PC-9 (cell line): ENCODE data around the gene TANGO6. TPM values are rescaled to one million over a fixed set of nuclear protein-coding genes. Genes with fewer than 3 reads are reported as not detected.
"Not testable (repeated sequence)": the region's sequence is repeated elsewhere in the genome, so short reads cannot be mapped to it uniquely, and the experiment has no call there.

Experiments used
- BruUV-seq: library from RNA; stranded (reverse); fragments of 400-500 nt; replicated peaks from 2 replicates; lab custom pipeline; 2021; lab: Mats Ljungman, UMichigan
- CTCF ChIA-PET: fragments of 300-600 bp; sonication (Branson Sonifier 250); formaldehyde crosslinking; loops from one replicate; lab custom pipeline; 2022; ENCODE audit warnings: antibody characterized with exemption; lab: Charles Lee
- POLR2A ChIA-PET: fragments of 300-600 bp; sonication (Branson Sonifier 250); formaldehyde crosslinking; loops from one replicate; lab custom pipeline; 2022; ENCODE audit warnings: antibody characterized with exemption; ENCODE audit not compliant: unreplicated experiment; lab: Charles Lee
- DNase-seq, 2 experiments: peaks; one replicate each; pipeline versions ENCODE4 v3.0.0 to v3.0.0-alpha.2; 2015 to 2022; ENCODE audit warnings: mixed read lengths in 1 of 2
- H2AFZ ChIP-seq: fragments of 200-600 bp; sonication (generic); 2 replicates; pipeline ENCODE4 v1.8.1; 2017; ENCODE audit warnings: antibody characterized with exemption
- H3F3A ChIP-seq: fragments of 200-600 bp; sonication (generic); 2 replicates; pipeline ENCODE4 v1.8.1; 2017; ENCODE audit warnings: antibody characterized with exemption, mild to moderate bottlenecking, low read depth; ENCODE audit not compliant: insufficient read depth
- H3K27ac ChIP-seq: fragments of 200-600 bp; sonication (generic); 2 replicates; pipeline ENCODE4 v1.6.1; 2016; ENCODE audit warnings: mixed run types
- H3K27me3 ChIP-seq: fragments of 200-600 bp; sonication (generic); 2 replicates; pipeline ENCODE4 v1.6.1; 2016; ENCODE audit warnings: low read depth, mixed run types; ENCODE audit not compliant: insufficient read depth
- H3K36me3 ChIP-seq: fragments of 200-600 bp; sonication (generic); 2 replicates; pipeline ENCODE4 v1.6.1; 2016; ENCODE audit warnings: low read depth, mixed run types
- H3K4me1 ChIP-seq: fragments of 200-600 bp; sonication (generic); replicated peaks from 2 replicates; pipeline ENCODE4 v1.6.1; 2016; ENCODE audit warnings: mixed run types; ENCODE audit not compliant: insufficient read depth
- H3K4me2 ChIP-seq: fragments of 200-600 bp; sonication (generic); 2 replicates; pipeline ENCODE4 v1.6.1; 2017; ENCODE audit warnings: mixed run types
- H3K4me3 ChIP-seq: fragments of 200-600 bp; sonication (generic); 2 replicates; pipeline ENCODE4 v1.6.1; 2016; ENCODE audit warnings: mixed run types
- H3K79me2 ChIP-seq: fragments of 200-600 bp; sonication (generic); 2 replicates; pipeline ENCODE4 v1.6.1; 2017; ENCODE audit warnings: low read depth, mixed run types
- H3K9me2 ChIP-seq: fragments of 200-600 bp; sonication (generic); 2 replicates; pipeline ENCODE4 v1.8.1; 2017; ENCODE audit warnings: mild to moderate bottlenecking; ENCODE audit not compliant: insufficient read depth
- H3K9me3 ChIP-seq: fragments of 200-600 bp; sonication (generic); 2 replicates; pipeline ENCODE4 v1.8.1; 2016; ENCODE audit warnings: low read depth; ENCODE audit not compliant: insufficient read depth
- H4K20me1 ChIP-seq: fragments of 200-600 bp; sonication (generic); 2 replicates; pipeline ENCODE4 v1.8.1; 2017; ENCODE audit not compliant: insufficient read depth
- EZH2 ChIP-seq: fragments of 200-600 bp; sonication (generic); IDR thresholded peaks from 2 replicates; pipeline ENCODE4 v1.8.0; 2017; ENCODE audit warnings: antibody characterized with exemption, low read depth
- intact Hi-C: fragments of 100-400 bp; cut with micrococcal nuclease; formaldehyde crosslinking; loops from one replicate; pipeline ENCODE4 v1.10.0; 2022; ENCODE audit not compliant: unreplicated experiment
- total RNA-seq: library from RNA; stranded (reverse); gene quantifications from 2 replicates; pipeline ENCODE4 v1.2.3, GENCODE V29; 2021
- TF ChIP-seq, protein P1 (sequence below): fragments of 200-600 bp; sonication (generic); conservative IDR thresholded peaks from 2 replicates; pipeline ENCODE4 v1.6.1; 2017; ENCODE audit warnings: mixed run types, antibody characterized with exemption, mild to moderate bottlenecking, moderate library complexity

Gene TANGO6
- total RNA-seq, 1 experiment from 2014 or later, result 5.8 TPM

DNA sequence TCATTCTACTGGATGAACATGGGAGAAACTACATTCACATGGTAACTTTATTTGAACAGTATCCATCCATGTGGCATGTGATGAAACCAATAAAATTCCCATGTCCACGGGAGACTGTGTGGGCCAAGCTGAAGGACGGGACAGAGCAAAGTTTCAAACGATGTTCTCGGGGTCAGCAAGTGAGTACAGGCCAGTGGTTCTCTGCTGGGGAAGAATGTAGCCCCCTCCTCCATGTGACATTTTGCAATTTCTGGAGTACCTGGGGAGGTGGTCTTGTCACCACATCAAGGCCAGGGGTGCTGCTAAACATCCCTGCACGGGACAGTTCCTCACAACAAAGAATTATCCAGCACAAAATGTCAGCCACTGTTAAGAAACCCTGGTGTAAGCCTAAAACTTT, 7.4 kb upstream of the TANGO6 start:
- peaks cover 16% of the 10 kb centered on the region; the same call in 1 of the 2 replicates for H3F3A ChIP-seq
- no peaks in the 10 kb centered on the region for H4K20me1 ChIP-seq
- H3K9me3 ChIP-seq, result no peaks in the 10 kb centered on the region
- H3K36me3 ChIP-seq, result peaks cover 18% of the 10 kb centered on the region
- no peaks in the 10 kb centered on the region for H3K4me1 ChIP-seq
- H3K9me2 ChIP-seq, result no peaks in the 10 kb centered on the region
- DNase-seq, result no peak
- TF ChIP-seq EZH2, result no peak
- TF ChIP-seq, protein P1, sequence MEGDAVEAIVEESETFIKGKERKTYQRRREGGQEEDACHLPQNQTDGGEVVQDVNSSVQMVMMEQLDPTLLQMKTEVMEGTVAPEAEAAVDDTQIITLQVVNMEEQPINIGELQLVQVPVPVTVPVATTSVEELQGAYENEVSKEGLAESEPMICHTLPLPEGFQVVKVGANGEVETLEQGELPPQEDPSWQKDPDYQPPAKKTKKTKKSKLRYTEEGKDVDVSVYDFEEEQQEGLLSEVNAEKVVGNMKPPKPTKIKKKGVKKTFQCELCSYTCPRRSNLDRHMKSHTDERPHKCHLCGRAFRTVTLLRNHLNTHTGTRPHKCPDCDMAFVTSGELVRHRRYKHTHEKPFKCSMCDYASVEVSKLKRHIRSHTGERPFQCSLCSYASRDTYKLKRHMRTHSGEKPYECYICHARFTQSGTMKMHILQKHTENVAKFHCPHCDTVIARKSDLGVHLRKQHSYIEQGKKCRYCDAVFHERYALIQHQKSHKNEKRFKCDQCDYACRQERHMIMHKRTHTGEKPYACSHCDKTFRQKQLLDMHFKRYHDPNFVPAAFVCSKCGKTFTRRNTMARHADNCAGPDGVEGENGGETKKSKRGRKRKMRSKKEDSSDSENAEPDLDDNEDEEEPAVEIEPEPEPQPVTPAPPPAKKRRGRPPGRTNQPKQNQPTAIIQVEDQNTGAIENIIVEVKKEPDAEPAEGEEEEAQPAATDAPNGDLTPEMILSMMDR, result no peak
- no peak overlapping the region for H2AFZ ChIP-seq
- intact Hi-C loops, result no loop called here
- no peaks in the 10 kb centered on the region for H3K79me2 ChIP-seq
- no peak overlapping the region for H3K4me2 ChIP-seq
- no peaks in the 10 kb centered on the region for H3K27me3 ChIP-seq
- no peak overlapping the region for H3K4me3 ChIP-seq
- no TSS peak for BruUV-seq
- ChIA-PET POLR2A (no interaction called here), CTCF (no interaction called here)
- no peak overlapping the region for H3K27ac ChIP-seq

DNA sequence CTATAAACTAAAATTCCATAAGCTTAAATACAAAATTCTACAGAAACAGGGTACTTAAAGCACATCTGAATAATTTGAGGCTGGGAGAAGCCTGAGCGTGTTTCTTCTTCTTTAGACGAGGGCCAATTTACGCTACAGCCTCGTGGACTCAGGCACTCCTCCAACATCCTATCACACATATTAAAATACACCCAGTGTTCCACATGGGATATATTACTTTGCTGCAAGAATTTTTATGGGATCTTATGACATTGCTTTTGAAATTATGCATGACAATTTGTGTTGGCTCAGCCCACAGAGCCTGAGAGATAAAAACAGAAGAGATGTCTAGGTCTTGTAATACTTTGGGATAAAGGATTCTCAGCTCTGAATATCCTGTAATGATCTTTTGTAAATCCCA, 3.5 kb upstream of the TANGO6 start:
- Histone ChIP-seq H3K36me3 (peaks cover 7% of the 10 kb centered on the region; the same call in 1 of the 2 replicates), H3K9me3 (no peaks in the 10 kb centered on the region), H3K9me2 (no peaks in the 10 kb centered on the region), H3K27ac (no peak overlapping the region), H3K79me2 (no peaks in the 10 kb centered on the region), H3K4me3 (no peak overlapping the region), H3K27me3 (no peaks in the 10 kb centered on the region), H3K4me1 (no peaks in the 10 kb centered on the region; the same call in 1 of the 2 replicates), H3K4me2 (no peak overlapping the region), H2AFZ (no peak overlapping the region), H3F3A (peaks cover 16% of the 10 kb centered on the region; the same call in 1 of the 2 replicates), H4K20me1 (no peaks in the 10 kb centered on the region)
- ChIA-PET POLR2A (no interaction called here), CTCF (no interaction called here)
- BruUV-seq, result no TSS peak
- intact Hi-C loops, result no loop called here
- DNase-seq, result no peak
- TF ChIP-seq, protein P1, result no peak
- no peak for TF ChIP-seq EZH2

- POLR2A ChIA-PET, BruUV-seq, DNase-seq, H4K20me1 ChIP-seq, H3K9me2 ChIP-seq, H3K9me3 ChIP-seq, H3K27me3 ChIP-seq, H3K27ac ChIP-seq, H3K36me3 ChIP-seq, H3K79me2 ChIP-seq, H3K4me1 ChIP-seq: not testable (repeated sequence)
- H3K4me3 ChIP-seq, result peak overlapping the region; percentile 80
- peak overlapping the region; percentile 88 for H3K4me2 ChIP-seq
- peaks cover 15% of the 10 kb centered on the region for H3F3A ChIP-seq
- intact Hi-C loops, result loop anchor here (1.0 to 2.0 kb wide), 3 partner anchors 136 to 314 kb away; no protein-coding TSS in a partner anchor
- H2AFZ ChIP-seq, result peak overlapping the region; percentile 96
- CTCF ChIA-PET, result interaction anchor here (0.6 to 1.2 kb wide), 2 partner anchors 16 to 32 kb away, joined by 3 to 4 read pairs; no protein-coding TSS in a partner anchor
Observed at GRCh38 chr16:68842964-68843481, 308 bp upstream of the TANGO6 start.

GRCh38 chr16:68844211-68844564, 857 bp downstream of the TANGO6 start:
- no peaks in the 10 kb centered on the region for H3K27me3 ChIP-seq
- H3K4me2 ChIP-seq, result peak overlapping the region; percentile 88
- H3K27ac ChIP-seq, result no peak overlapping the region
- peak overlapping the region; percentile 80 for H3K4me3 ChIP-seq
- H2AFZ ChIP-seq, result peak overlapping the region; percentile 96
- no peaks in the 10 kb centered on the region for H3K79me2 ChIP-seq
- H4K20me1 ChIP-seq, result no peaks in the 10 kb centered on the region
- H3F3A ChIP-seq, result peaks cover 15% of the 10 kb centered on the region
- no peaks in the 10 kb centered on the region for H3K9me3 ChIP-seq
- TF ChIP-seq EZH2, result no peak
- TF ChIP-seq, protein P1, result no peak
- POLR2A ChIA-PET, result interaction anchor here (0.6 kb wide), 1 partner anchor 276 kb away, joined by 3 read pairs; no protein-coding TSS in a partner anchor
- no peaks in the 10 kb centered on the region for H3K36me3 ChIP-seq
- intact Hi-C loops, result no loop called here
- no TSS peak for BruUV-seq
- H3K9me2 ChIP-seq, result no peaks in the 10 kb centered on the region
- CTCF ChIA-PET, result interaction anchor here (0.6 to 1.2 kb wide), 2 partner anchors 18 to 484 kb away, joined by 4 to 11 read pairs; no protein-coding TSS in a partner anchor
- no peak for DNase-seq
- H3K4me1 ChIP-seq, result no peaks in the 10 kb centered on the region; the same call in 1 of the 2 replicates
